ENCODE measurements around the gene ARHGEF19.

The ARHGEF19 gene

DNA sequence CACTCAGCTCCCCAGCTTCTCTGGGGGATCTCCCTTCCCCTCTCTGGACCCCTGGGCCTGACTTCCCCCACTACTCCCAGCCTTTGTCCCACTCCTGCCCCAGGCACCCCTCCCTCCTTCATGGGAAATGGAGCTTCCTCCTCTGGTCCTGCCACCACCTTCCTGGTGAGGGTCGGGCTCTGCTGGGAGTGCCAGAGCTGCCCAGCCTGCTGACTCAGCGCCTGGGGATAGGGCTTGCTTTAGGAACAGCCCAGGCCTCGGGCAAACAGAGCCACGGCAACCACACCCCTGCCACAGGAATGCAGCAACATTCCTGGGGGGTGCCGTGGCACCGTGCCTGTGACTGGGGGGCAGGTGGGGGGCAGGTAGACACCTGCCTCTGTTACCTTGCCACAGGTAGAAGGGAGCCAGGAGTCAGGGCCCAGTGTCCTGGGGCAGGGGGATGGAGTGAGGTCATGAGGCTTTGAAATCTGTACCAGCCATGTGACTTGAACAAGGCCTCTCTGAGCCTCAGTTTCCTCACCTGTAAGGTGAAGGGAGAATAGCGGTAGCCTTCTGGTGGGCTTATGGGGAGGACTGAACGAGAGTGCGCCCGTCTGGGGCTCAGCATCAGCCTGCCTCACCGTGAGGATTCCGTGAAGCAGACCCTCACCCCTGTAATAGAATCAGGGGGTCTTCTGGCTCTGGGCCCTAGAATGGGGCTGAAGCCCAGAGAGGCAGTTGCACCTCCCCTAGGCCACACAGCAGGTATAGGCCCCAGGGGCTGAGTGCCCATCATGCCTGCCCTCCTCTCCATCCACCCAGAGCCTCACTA, 38.8 kb downstream of the ARHGEF19 start:
- Histone ChIP-seq H3K36me3 (ENCODE audit: control insufficient read depth in 2 of 2, insufficient read depth in 1 of 2, low read length in 2 of 2) (no peaks in the 10 kb centered on the region), H3K9me3 (ENCODE audit: control insufficient read depth, insufficient read depth, low read depth, low read length) (no peaks in the 10 kb centered on the region), H3K4me3 (ENCODE audit: low read depth, low read length) (no peak overlapping the region), H3K4me1 (ENCODE audit: control insufficient read depth, insufficient read depth, low read length) (peaks cover 10% of the 10 kb centered on the region), H3K27ac (ENCODE audit: extremely low read depth, low read depth, low read length) (no peak overlapping the region)
- ChIA-PET POLR2A (interaction anchor here (0.7 to 4.1 kb wide), 5 partner anchors 9 to 725 kb away, joined by 3 to 18 read pairs (median 6); no protein-coding TSS in a partner anchor), CTCF (interaction anchor here (1.0 to 1.6 kb wide), 2 partner anchors 13 to 94 kb away, joined by 4 to 5 read pairs; no protein-coding TSS in a partner anchor)
- TF ChIP-seq GLIS1 (tag by site-specific recombination; IDR thresholded peaks at IDR 0.05) (peak; percentile 54), INSM2 (tag by site-specific recombination; IDR thresholded peaks at IDR 0.05) (no peak), SP7 (tag by site-specific recombination; IDR thresholded peaks at IDR 0.05) (no peak), ZNF266 (tag by site-specific recombination; IDR thresholded peaks at IDR 0.05; ENCODE audit: low read depth) (no peak), ZNF146 (tag by site-specific recombination; IDR thresholded peaks at IDR 0.05) (no peak), ZNF600 (tag by site-specific recombination; IDR thresholded peaks at IDR 0.05) (peak; percentile 74), ZNF548 (tag by site-specific recombination; IDR thresholded peaks at IDR 0.05) (no peak), ZNF341 (tag by site-specific recombination; IDR thresholded peaks at IDR 0.05; ENCODE audit: low read depth) (peak; percentile 73), ZNF449 (tag by site-specific recombination; IDR thresholded peaks at IDR 0.05) (peak; percentile 64; the same call in 1 of the 2 replicates), ZNF792 (tag by site-specific recombination; IDR thresholded peaks at IDR 0.05) (no peak), ZNF768 (tag by site-specific recombination; IDR thresholded peaks at IDR 0.05) (0 out of 2 replicates have a peak, but pooled peaks have one; percentile 55), ZEB2 (tag by site-specific recombination; IDR thresholded peaks at IDR 0.05) (peak; percentile 95), BCL11A (tag by site-specific recombination; IDR thresholded peaks at IDR 0.05; ENCODE audit: low read depth) (no peak), ZBTB7A (tag by site-specific recombination; IDR thresholded peaks at IDR 0.05; ENCODE audit: low read depth) (no peak), KLF1 (tag by site-specific recombination; IDR thresholded peaks at IDR 0.05) (peak; percentile 81)
- TF ChIP-seq, protein P1, sequence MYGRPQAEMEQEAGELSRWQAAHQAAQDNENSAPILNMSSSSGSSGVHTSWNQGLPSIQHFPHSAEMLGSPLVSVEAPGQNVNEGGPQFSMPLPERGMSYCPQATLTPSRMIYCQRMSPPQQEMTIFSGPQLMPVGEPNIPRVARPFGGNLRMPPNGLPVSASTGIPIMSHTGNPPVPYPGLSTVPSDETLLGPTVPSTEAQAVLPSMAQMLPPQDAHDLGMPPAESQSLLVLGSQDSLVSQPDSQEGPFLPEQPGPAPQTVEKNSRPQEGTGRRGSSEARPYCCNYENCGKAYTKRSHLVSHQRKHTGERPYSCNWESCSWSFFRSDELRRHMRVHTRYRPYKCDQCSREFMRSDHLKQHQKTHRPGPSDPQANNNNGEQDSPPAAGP (tag by site-specific recombination; IDR thresholded peaks at IDR 0.05): 0 out of 2 replicates have a peak, but pooled peaks have one; percentile 67
- TF ChIP-seq, protein P2, sequence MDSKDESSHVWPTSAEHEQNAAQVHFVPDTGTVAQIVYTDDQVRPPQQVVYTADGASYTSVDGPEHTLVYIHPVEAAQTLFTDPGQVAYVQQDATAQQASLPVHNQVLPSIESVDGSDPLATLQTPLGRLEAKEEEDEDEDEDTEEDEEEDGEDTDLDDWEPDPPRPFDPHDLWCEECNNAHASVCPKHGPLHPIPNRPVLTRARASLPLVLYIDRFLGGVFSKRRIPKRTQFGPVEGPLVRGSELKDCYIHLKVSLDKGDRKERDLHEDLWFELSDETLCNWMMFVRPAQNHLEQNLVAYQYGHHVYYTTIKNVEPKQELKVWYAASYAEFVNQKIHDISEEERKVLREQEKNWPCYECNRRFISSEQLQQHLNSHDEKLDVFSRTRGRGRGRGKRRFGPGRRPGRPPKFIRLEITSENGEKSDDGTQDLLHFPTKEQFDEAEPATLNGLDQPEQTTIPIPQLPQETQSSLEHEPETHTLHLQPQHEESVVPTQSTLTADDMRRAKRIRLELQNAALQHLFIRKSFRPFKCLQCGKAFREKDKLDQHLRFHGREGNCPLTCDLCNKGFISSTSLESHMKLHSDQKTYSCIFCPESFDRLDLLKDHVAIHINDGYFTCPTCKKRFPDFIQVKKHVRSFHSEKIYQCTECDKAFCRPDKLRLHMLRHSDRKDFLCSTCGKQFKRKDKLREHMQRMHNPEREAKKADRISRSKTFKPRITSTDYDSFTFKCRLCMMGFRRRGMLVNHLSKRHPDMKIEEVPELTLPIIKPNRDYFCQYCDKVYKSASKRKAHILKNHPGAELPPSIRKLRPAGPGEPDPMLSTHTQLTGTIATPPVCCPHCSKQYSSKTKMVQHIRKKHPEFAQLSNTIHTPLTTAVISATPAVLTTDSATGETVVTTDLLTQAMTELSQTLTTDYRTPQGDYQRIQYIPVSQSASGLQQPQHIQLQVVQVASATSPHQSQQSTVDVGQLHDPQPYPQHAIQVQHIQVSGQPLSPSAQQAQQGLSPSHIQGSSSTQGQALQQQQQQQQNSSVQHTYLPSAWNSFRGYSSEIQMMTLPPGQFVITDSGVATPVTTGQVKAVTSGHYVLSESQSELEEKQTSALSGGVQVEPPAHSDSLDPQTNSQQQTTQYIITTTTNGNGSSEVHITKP (tag by site-specific recombination; IDR thresholded peaks at IDR 0.05): peak; percentile 72
- TF ChIP-seq, protein P3, sequence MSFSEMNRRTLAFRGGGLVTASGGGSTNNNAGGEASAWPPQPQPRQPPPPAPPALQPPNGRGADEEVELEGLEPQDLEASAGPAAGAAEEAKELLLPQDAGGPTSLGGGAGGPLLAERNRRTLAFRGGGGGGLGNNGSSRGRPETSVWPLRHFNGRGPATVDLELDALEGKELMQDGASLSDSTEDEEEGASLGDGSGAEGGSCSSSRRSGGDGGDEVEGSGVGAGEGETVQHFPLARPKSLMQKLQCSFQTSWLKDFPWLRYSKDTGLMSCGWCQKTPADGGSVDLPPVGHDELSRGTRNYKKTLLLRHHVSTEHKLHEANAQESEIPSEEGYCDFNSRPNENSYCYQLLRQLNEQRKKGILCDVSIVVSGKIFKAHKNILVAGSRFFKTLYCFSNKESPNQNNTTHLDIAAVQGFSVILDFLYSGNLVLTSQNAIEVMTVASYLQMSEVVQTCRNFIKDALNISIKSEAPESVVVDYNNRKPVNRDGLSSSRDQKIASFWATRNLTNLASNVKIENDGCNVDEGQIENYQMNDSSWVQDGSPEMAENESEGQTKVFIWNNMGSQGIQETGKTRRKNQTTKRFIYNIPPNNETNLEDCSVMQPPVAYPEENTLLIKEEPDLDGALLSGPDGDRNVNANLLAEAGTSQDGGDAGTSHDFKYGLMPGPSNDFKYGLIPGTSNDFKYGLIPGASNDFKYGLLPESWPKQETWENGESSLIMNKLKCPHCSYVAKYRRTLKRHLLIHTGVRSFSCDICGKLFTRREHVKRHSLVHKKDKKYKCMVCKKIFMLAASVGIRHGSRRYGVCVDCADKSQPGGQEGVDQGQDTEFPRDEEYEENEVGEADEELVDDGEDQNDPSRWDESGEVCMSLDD (tag by site-specific recombination; IDR thresholded peaks at IDR 0.05): 0 out of 2 replicates have a peak, but pooled peaks have one; percentile 27
- TF ChIP-seq, protein P4, sequence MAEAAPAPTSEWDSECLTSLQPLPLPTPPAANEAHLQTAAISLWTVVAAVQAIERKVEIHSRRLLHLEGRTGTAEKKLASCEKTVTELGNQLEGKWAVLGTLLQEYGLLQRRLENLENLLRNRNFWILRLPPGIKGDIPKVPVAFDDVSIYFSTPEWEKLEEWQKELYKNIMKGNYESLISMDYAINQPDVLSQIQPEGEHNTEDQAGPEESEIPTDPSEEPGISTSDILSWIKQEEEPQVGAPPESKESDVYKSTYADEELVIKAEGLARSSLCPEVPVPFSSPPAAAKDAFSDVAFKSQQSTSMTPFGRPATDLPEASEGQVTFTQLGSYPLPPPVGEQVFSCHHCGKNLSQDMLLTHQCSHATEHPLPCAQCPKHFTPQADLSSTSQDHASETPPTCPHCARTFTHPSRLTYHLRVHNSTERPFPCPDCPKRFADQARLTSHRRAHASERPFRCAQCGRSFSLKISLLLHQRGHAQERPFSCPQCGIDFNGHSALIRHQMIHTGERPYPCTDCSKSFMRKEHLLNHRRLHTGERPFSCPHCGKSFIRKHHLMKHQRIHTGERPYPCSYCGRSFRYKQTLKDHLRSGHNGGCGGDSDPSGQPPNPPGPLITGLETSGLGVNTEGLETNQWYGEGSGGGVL (tag by site-specific recombination; IDR thresholded peaks at IDR 0.05): peak; percentile 86
- TF ChIP-seq, protein P5, sequence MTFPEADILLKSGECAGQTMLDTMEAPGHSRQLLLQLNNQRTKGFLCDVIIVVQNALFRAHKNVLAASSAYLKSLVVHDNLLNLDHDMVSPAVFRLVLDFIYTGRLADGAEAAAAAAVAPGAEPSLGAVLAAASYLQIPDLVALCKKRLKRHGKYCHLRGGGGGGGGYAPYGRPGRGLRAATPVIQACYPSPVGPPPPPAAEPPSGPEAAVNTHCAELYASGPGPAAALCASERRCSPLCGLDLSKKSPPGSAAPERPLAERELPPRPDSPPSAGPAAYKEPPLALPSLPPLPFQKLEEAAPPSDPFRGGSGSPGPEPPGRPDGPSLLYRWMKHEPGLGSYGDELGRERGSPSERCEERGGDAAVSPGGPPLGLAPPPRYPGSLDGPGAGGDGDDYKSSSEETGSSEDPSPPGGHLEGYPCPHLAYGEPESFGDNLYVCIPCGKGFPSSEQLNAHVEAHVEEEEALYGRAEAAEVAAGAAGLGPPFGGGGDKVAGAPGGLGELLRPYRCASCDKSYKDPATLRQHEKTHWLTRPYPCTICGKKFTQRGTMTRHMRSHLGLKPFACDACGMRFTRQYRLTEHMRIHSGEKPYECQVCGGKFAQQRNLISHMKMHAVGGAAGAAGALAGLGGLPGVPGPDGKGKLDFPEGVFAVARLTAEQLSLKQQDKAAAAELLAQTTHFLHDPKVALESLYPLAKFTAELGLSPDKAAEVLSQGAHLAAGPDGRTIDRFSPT (tag by site-specific recombination; IDR thresholded peaks at IDR 0.05): peak; percentile 66; the same call in 1 of the 2 replicates

Measured in HEK293 (cell line).